Memory B cell (primary cell): Measurements from ENCODE around the gene OR52E5.

Experiments used
- ATAC-seq: fragments of 150-1000 bp; cut with Tn5 transposase; 2 replicates; pipeline ENCODE4 v1.10.0; 2021; ENCODE audit warnings: low read depth, mild to moderate bottlenecking, moderate library complexity
- DNase-seq, 2 donors: peaks; one replicate each; pipeline ENCODE4 v3.0.0; 2022; ENCODE audit warnings: low spot score in 2 of 2
- H3K27ac Mint-ChIP-seq: one replicate; pipeline ENCODE4 v1.8.0; 2022; ENCODE audit warnings: mild to moderate bottlenecking, moderate library complexity, mixed read lengths
- H3K27me3 Mint-ChIP-seq: one replicate; pipeline ENCODE4 v1.8.0; 2022; ENCODE audit warnings: mixed read lengths
- H3K36me3 Mint-ChIP-seq: one replicate; pipeline ENCODE4 v1.8.0; 2022; ENCODE audit warnings: mild to moderate bottlenecking, mixed read lengths
- H3K4me1 Mint-ChIP-seq: one replicate; pipeline ENCODE4 v1.8.0; 2022; ENCODE audit warnings: mixed read lengths
- H3K4me3 Mint-ChIP-seq: one replicate; pipeline ENCODE4 v1.8.0; 2022; ENCODE audit warnings: mild to moderate bottlenecking, moderate library complexity, mixed read lengths
- H3K9me3 Mint-ChIP-seq: one replicate; pipeline ENCODE4 v1.8.0; 2022; ENCODE audit warnings: mixed read lengths

OR52E5 gene

GRCh38 chr11:5892908-5893307 lies at the start of gene OR52E5:
TSS of gene OR52E5 (plus strand) at chr11:5893208. CDS start at chr11:5900777, 7,569 bp downstream.
- H3K27me3 Mint-ChIP-seq, result peaks cover 1% of the 10 kb centered on the region
- DNase-seq (no peak), ATAC-seq (no peak)
- H3K4me3 Mint-ChIP-seq, result no peak within 1 kb of the TSS
- no peaks in the 10 kb centered on the region for H3K36me3 Mint-ChIP-seq
- no peaks in the 10 kb centered on the region for H3K9me3 Mint-ChIP-seq
- no peaks in the 10 kb centered on the region for H3K4me1 Mint-ChIP-seq
- H3K27ac Mint-ChIP-seq, result no peak within 1 kb of the TSS

DNA sequence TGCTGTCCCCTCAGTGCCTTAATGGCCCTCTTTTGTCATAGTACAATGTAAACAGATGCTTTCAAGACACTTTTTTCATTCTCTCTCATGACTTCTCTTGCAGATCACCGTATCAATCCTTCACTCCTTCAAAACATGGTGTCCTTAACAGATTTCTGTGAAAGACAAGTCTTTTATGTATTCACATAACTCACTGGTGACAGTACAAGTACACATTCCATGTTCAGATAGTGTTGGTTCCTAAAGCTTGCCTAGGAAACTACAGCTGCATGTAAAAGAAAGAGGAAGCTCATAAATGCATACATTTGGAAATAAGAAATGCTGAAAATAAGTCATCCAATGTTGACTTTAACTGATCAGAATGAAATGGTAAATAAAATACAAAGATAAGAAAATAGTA lies 46.3 kb upstream of the OR52E5 start:
- no peak overlapping the region for H3K27ac Mint-ChIP-seq
- H3K4me1 Mint-ChIP-seq, result no peaks in the 10 kb centered on the region
- no peaks in the 10 kb centered on the region for H3K27me3 Mint-ChIP-seq
- no peaks in the 10 kb centered on the region for H3K9me3 Mint-ChIP-seq
- no peak overlapping the region for H3K4me3 Mint-ChIP-seq
- H3K36me3 Mint-ChIP-seq, result no peaks in the 10 kb centered on the region
- ATAC-seq, result no peak
- no peak for DNase-seq

- ATAC-seq, result no peak
- Mint-ChIP-seq H3K27ac (no peak overlapping the region), H3K36me3 (no peaks in the 10 kb centered on the region), H3K4me3 (no peak overlapping the region), H3K27me3 (no peaks in the 10 kb centered on the region), H3K9me3 (no peaks in the 10 kb centered on the region), H3K4me1 (no peaks in the 10 kb centered on the region)
- DNase-seq, result no peak
These were observed 45.3 kb upstream of the OR52E5 start for GRCh38 chr11:5847711-5848110.

GRCh38 chr11:5851002-5851401 lies 42.0 kb upstream of the OR52E5 start:
- no peak overlapping the region for H3K4me3 Mint-ChIP-seq
- no peak for ATAC-seq
- H3K27ac Mint-ChIP-seq, result no peak overlapping the region
- no peak for DNase-seq
- H3K9me3 Mint-ChIP-seq, result peaks cover 1% of the 10 kb centered on the region
- H3K36me3 Mint-ChIP-seq, result no peaks in the 10 kb centered on the region
- no peaks in the 10 kb centered on the region for H3K4me1 Mint-ChIP-seq
- H3K27me3 Mint-ChIP-seq, result peaks cover 6% of the 10 kb centered on the region

DNA sequence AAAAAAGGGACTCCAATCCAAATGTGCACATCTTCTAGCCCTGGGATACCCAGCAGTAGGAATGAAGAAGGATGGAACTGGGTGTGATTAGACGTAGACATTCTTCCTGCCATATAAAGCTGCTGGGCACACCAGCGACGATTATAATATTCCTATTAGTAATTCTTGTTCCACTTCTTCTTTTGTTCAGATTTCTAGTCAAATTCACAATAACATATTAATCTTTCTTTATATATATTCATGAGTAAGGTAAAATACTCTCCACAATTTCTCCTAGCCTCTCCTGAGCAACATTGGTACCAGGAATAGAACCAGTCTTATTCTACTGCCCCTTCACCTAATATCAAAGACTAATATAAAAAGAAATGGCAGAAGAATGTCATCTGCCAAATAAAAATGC lies 35.4 kb upstream of the OR52E5 start, which contains the start of gene OR52E8:
Gene OR52E8 (minus strand): TSS at position 101 of the 400 bp plus-strand sequence. CDS start 0 bp downstream, at position 101.
- Mint-ChIP-seq H3K36me3 (no peaks in the 10 kb centered on the region), H3K9me3 (peaks cover 1% of the 10 kb centered on the region), H3K4me3 (no peak within 1 kb of the TSS), H3K4me1 (no peaks in the 10 kb centered on the region), H3K27ac (no peak within 1 kb of the TSS), H3K27me3 (peaks cover 12% of the 10 kb centered on the region)
- ATAC-seq (no peak), DNase-seq (no peak)

GRCh38 chr11:5865826-5866225 lies 27.2 kb upstream of the OR52E5 start:
- ATAC-seq (no peak), DNase-seq (no peak)
- Mint-ChIP-seq H3K36me3 (no peaks in the 10 kb centered on the region), H3K4me1 (no peaks in the 10 kb centered on the region), H3K27ac (no peak overlapping the region), H3K4me3 (no peak overlapping the region), H3K9me3 (peaks cover 3% of the 10 kb centered on the region), H3K27me3 (peaks cover 1% of the 10 kb centered on the region)

GRCh38 chr11:5878564-5878963 lies 14.4 kb upstream of the OR52E5 start:
- Mint-ChIP-seq H3K27me3 (peaks cover 3% of the 10 kb centered on the region), H3K36me3 (no peaks in the 10 kb centered on the region), H3K27ac (no peak overlapping the region), H3K4me1 (peaks cover 2% of the 10 kb centered on the region), H3K9me3 (peaks cover 3% of the 10 kb centered on the region), H3K4me3 (no peak overlapping the region)
- ATAC-seq, result no peak
- DNase-seq, result no peak

- no peak within 1 kb of the TSS for H3K4me3 Mint-ChIP-seq
- no peaks in the 10 kb centered on the region for H3K9me3 Mint-ChIP-seq
- no peaks in the 10 kb centered on the region for H3K27me3 Mint-ChIP-seq
- H3K27ac Mint-ChIP-seq, result no peak within 1 kb of the TSS
- DNase-seq (no peak), ATAC-seq (no peak)
- no peaks in the 10 kb centered on the region for H3K36me3 Mint-ChIP-seq
- H3K4me1 Mint-ChIP-seq, result peaks cover 2% of the 10 kb centered on the region
These were observed 12.7 kb upstream of the OR52E5 start, which contains the start of gene OR52E4 for GRCh38 chr11:5880329-5880728. TSS of gene OR52E4 (plus strand) at chr11:5880629. CDS start at chr11:5884293, 3,664 bp downstream.

DNA sequence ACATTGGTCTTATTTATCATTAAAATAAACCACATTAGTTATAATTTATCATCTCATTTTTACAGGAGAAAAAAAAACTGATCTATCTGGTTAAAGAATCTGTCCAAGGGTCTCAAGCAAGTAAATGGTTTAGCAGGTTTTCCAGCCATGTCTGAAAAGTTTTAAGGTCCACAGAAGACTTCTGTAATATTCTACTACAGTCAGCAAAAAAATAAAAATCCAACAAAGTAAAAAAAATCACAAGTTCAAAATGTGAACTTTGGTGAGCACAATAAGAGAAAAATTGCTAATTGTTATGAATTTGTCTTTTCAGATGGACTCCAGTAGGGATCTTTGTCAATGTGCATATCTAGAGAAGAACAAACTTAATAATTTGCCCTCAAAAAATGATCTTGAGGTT lies 11.3 kb upstream of the OR52E5 start:
- Mint-ChIP-seq H3K36me3 (no peaks in the 10 kb centered on the region), H3K4me3 (no peak overlapping the region), H3K27me3 (peaks cover 2% of the 10 kb centered on the region), H3K9me3 (no peaks in the 10 kb centered on the region), H3K27ac (no peak overlapping the region), H3K4me1 (peaks cover 2% of the 10 kb centered on the region)
- DNase-seq (no peak), ATAC-seq (no peak)

DNA sequence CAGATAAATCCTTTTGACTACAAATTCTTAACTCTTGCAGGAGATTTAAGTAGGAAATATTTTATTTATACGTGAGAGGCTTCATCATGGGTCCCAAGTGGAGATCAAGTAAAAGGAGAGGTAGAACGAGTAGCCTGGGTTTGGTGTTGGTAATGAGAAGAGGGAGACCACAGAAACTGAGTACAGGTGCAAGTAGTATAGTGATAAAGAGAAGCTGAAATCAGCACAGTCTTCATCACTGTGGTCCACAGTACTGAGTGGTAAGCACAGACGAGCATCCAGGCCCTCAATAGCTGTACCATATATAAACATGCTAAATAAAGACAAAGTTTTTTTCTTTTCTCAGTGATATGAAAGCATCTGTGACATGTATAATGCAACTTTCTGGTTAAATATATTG lies 5.8 kb upstream of the OR52E5 start:
- H3K9me3 Mint-ChIP-seq, result no peaks in the 10 kb centered on the region
- no peaks in the 10 kb centered on the region for H3K4me1 Mint-ChIP-seq
- H3K27me3 Mint-ChIP-seq, result peaks cover 2% of the 10 kb centered on the region
- DNase-seq (no peak), ATAC-seq (no peak)
- no peak overlapping the region for H3K4me3 Mint-ChIP-seq
- H3K27ac Mint-ChIP-seq, result no peak overlapping the region
- H3K36me3 Mint-ChIP-seq, result no peaks in the 10 kb centered on the region

DNA sequence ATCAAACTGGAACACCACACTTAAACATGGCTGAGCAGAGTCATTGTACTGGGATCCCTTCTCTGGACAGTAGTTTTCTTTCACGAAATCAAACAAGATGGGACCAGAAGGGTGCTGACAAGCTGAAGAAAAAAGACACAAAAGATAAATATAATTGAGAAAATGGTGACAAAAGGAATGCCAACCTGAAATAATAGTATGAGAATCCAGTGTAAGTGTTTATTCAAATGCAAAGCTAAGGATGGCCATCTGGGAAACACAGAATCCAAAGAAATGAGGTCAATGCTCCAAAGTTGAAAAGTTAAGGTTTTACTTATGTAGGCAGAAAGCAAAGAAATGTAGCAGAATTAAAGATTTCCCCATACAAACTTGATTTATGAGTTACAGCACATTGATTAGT lies 5.3 kb upstream of the OR52E5 start:
- Mint-ChIP-seq H3K4me3 (no peak overlapping the region), H3K36me3 (no peaks in the 10 kb centered on the region), H3K9me3 (no peaks in the 10 kb centered on the region), H3K27me3 (peaks cover 2% of the 10 kb centered on the region), H3K4me1 (no peaks in the 10 kb centered on the region), H3K27ac (no peak overlapping the region)
- DNase-seq (no peak), ATAC-seq (no peak)

DNA sequence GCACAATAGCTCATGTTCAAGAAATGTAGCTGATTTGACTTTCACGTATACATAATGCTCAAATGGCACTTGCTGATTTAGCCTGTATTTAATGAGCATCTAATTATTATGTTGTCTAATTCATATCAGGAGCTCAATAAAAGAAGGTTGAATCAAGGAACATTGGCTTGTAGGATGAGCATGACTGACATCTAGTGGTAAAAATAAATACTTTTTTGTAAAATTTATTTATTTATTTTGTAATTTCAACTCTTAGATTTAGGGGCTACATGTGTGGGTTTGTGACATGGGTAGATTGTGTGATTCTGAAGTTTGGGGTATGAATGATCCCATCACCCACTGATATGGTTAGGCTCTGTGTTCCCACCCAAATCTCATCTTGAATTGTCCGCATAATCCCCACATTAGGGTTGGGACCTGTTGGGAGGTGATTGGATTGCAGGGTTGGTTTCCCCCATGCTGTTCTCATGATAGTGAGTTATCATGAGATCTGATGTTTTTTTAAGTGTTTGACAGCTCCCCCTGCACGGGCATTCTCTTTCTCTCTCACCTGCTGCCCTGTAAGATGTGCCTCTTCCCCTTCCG lies 1.7 kb upstream of the OR52E5 start:
- Mint-ChIP-seq H3K9me3 (no peaks in the 10 kb centered on the region), H3K27ac (no peak overlapping the region), H3K4me3 (no peak overlapping the region), H3K36me3 (no peaks in the 10 kb centered on the region), H3K27me3 (peaks cover 1% of the 10 kb centered on the region), H3K4me1 (no peaks in the 10 kb centered on the region)
- no peak for ATAC-seq
- no peak for DNase-seq

- DNase-seq (no peak), ATAC-seq (no peak)
- no peaks in the 10 kb centered on the region for H3K9me3 Mint-ChIP-seq
- H3K27me3 Mint-ChIP-seq, result peaks cover 3% of the 10 kb centered on the region
- H3K4me3 Mint-ChIP-seq, result no peak overlapping the region
- H3K27ac Mint-ChIP-seq, result no peak overlapping the region
- no peaks in the 10 kb centered on the region for H3K4me1 Mint-ChIP-seq
- H3K36me3 Mint-ChIP-seq, result no peaks in the 10 kb centered on the region
These were observed 6.5 kb downstream of the OR52E5 start for GRCh38 chr11:5899534-5899933.

- Mint-ChIP-seq H3K27me3 (peaks cover 8% of the 10 kb centered on the region), H3K4me1 (no peaks in the 10 kb centered on the region), H3K27ac (no peak overlapping the region), H3K36me3 (peaks cover 2% of the 10 kb centered on the region), H3K4me3 (no peak overlapping the region), H3K9me3 (peaks cover 5% of the 10 kb centered on the region)
- no peak for DNase-seq
- no peak for ATAC-seq
These were observed 17.5 kb downstream of the OR52E5 start for GRCh38 chr11:5910540-5910939.

DNA sequence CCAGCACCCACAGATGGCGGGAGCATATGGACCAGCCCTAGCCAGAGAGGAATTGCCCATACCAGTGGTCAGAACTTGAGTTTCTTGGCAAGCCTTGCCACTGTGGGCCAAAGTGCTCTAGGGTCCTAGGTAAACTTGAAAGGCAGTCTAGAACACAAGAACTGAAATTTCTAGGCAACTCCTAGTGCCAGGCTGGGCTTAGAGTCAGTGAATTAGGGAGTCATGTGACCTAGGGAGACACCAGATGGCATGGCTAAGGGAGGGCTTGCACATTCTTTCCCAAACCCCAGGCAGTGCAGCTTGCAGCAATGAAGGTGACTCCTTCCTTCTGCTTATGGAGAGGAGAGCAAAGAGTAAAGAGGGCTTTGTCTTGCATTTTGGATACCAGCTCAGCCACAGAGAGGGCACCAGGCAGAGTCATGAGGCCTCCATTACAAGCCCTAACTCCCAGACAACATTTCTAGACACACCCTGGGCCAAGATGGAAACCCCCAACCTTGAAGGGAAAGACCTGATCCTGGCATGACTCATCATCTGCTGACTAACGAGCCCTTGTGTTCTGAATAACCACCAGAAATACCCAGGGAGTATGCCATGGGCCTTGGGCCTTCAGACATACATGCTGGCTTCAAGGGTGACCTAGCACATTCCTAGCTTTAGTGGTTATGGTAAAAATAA lies 29.9 kb downstream of the OR52E5 start:
- H3K27ac Mint-ChIP-seq, result no peak overlapping the region
- DNase-seq, result no peak
- H3K36me3 Mint-ChIP-seq, result no peaks in the 10 kb centered on the region
- H3K4me3 Mint-ChIP-seq, result no peak overlapping the region
- no peaks in the 10 kb centered on the region for H3K4me1 Mint-ChIP-seq
- ATAC-seq, result no peak
- no peaks in the 10 kb centered on the region for H3K27me3 Mint-ChIP-seq
- H3K9me3 Mint-ChIP-seq, result peaks cover 13% of the 10 kb centered on the region
